H9 (cell line): ENCODE data around the gene STX3. TPM values are rescaled to one million over a fixed set of nuclear protein-coding genes. Genes with fewer than 3 reads are reported as not detected.

Experiments
- DNase-seq: peaks from one replicate; pipeline ENCODE4 v3.0.0-alpha.2; 2017
- H2AFZ ChIP-seq: one replicate; pipeline ENCODE4 v1.6.1; 2013; ENCODE audit warnings: mild to moderate bottlenecking, low read length, control low read depth, moderate library complexity
- H2AK5ac ChIP-seq: 2 replicates; pipeline ENCODE4 v1.6.1; 2013; ENCODE audit warnings: low read length, control low read depth, mixed read lengths; ENCODE audit not compliant: insufficient read length
- H2BK120ac ChIP-seq: one replicate; pipeline ENCODE4 v1.6.1; 2013; ENCODE audit warnings: low read depth, mild to moderate bottlenecking, low read length, control low read depth, inconsistent platforms; ENCODE audit not compliant: poor library complexity, severe bottlenecking
- H2BK12ac ChIP-seq: 2 replicates; pipeline ENCODE4 v1.6.1; 2013; ENCODE audit warnings: low read length, control low read depth, mixed read lengths, low read depth; ENCODE audit not compliant: insufficient read length
- H2BK15ac ChIP-seq: 2 replicates; pipeline ENCODE4 v1.6.1; 2013; ENCODE audit warnings: low read depth, low read length, control low read depth
- H2BK20ac ChIP-seq: one replicate; pipeline ENCODE4 v1.6.1; 2013; ENCODE audit warnings: low read depth, mild to moderate bottlenecking, low read length, control low read depth, inconsistent platforms; ENCODE audit not compliant: poor library complexity, severe bottlenecking
- H2BK5ac ChIP-seq: 2 replicates; pipeline ENCODE4 v1.6.1; 2013; ENCODE audit warnings: low read length, control low read depth, mixed read lengths; ENCODE audit not compliant: insufficient read length
- H3K14ac ChIP-seq: 2 replicates; pipeline ENCODE4 v1.6.1; 2013; ENCODE audit warnings: low read length, control low read depth; ENCODE audit not compliant: insufficient read depth
- H3K18ac ChIP-seq: 2 replicates; pipeline ENCODE4 v1.6.1; 2013; ENCODE audit warnings: low read depth, mild to moderate bottlenecking, mixed read lengths, low read length, control low read depth; ENCODE audit not compliant: insufficient read length
- H3K23ac ChIP-seq: 2 replicates; pipeline ENCODE4 v1.6.1; 2013; ENCODE audit warnings: low read length, control low read depth, mixed read lengths, low read depth; ENCODE audit not compliant: insufficient read length
- H3K23me2 ChIP-seq: 2 replicates; pipeline ENCODE4 v1.6.1; 2013; ENCODE audit warnings: low read depth, mild to moderate bottlenecking, mixed read lengths, low read length, control low read depth; ENCODE audit not compliant: insufficient read length, poor library complexity, severe bottlenecking
- H3K27ac ChIP-seq: 2 replicates; pipeline ENCODE4 v1.5.1; 2013; ENCODE audit warnings: low read length, control low read depth, mixed read lengths, low read depth; ENCODE audit not compliant: insufficient read length
- H3K27me3 ChIP-seq: 2 replicates; pipeline ENCODE4 v1.6.1; 2013; ENCODE audit warnings: low read length, control low read depth, inconsistent platforms; ENCODE audit not compliant: insufficient read depth
- H3K4ac ChIP-seq: 2 replicates; pipeline ENCODE4 v1.6.1; 2013; ENCODE audit warnings: low read depth, mild to moderate bottlenecking, control low read depth, inconsistent platforms, low read length, moderate library complexity
- H3K4me1 ChIP-seq: 2 replicates; pipeline ENCODE4 v1.6.1; 2013; ENCODE audit warnings: low read length, control low read depth, inconsistent platforms; ENCODE audit not compliant: insufficient read depth
- H3K4me2 ChIP-seq: 2 replicates; pipeline ENCODE4 v1.6.1; 2013; ENCODE audit warnings: low read length, control low read depth, mixed read lengths; ENCODE audit not compliant: insufficient read length, insufficient read depth
- H3K56ac ChIP-seq: 2 replicates; pipeline ENCODE4 v1.6.1; 2013; ENCODE audit warnings: low read depth, mild to moderate bottlenecking, mixed read lengths, low read length, control low read depth; ENCODE audit not compliant: insufficient read length
- H3K79me1 ChIP-seq: 2 replicates; pipeline ENCODE4 v1.6.1; 2013; ENCODE audit warnings: low read depth, mild to moderate bottlenecking, moderate library complexity, low read length, control low read depth, inconsistent platforms; ENCODE audit not compliant: insufficient read depth, poor library complexity, severe bottlenecking
- H3K79me2 ChIP-seq: 2 replicates; pipeline ENCODE4 v1.6.1; 2013; ENCODE audit warnings: low read length, control low read depth, inconsistent platforms; ENCODE audit not compliant: insufficient read depth
- H3K9ac ChIP-seq: 2 replicates; pipeline ENCODE4 v1.6.1; 2013; ENCODE audit warnings: low read length, control low read depth, mixed read lengths; ENCODE audit not compliant: insufficient read length; ENCODE audit errors: extremely low read depth
- H3K9me3 ChIP-seq: one replicate; pipeline ENCODE4 v1.6.1; 2013; ENCODE audit warnings: low read depth, low read length, inconsistent platforms; ENCODE audit not compliant: control insufficient read depth
- H3T11ph ChIP-seq: one replicate; pipeline ENCODE4 v1.6.1; 2013; ENCODE audit warnings: mild to moderate bottlenecking, low read length, control low read depth, inconsistent platforms
- H4K20me1 ChIP-seq: one replicate; pipeline ENCODE4 v1.6.1; 2013; ENCODE audit not compliant: control insufficient read depth, insufficient read length, insufficient read depth
- H4K5ac ChIP-seq: 2 replicates; pipeline ENCODE4 v1.6.1; 2013; ENCODE audit warnings: low read depth, mild to moderate bottlenecking, mixed read lengths, low read length, control low read depth; ENCODE audit not compliant: insufficient read length
- H4K8ac ChIP-seq: replicated peaks from 2 replicates; pipeline ENCODE4 v1.6.1; 2013; ENCODE audit warnings: low read length, control low read depth, mixed read lengths, low read depth; ENCODE audit not compliant: insufficient read length
- H4K91ac ChIP-seq: 2 replicates; pipeline ENCODE4 v1.6.1; 2013; ENCODE audit warnings: low read depth, mild to moderate bottlenecking, moderate library complexity, mixed read lengths, low read length, control low read depth; ENCODE audit not compliant: insufficient read length
- H3K27ac Mint-ChIP-seq, 3 experiments: 2 replicates in 2 of 3; 3 replicates in 1 of 3; pipeline ENCODE4 v1.8.0; 2020 to 2021; ENCODE audit warnings: mixed read lengths in 3 of 3, mild to moderate bottlenecking in 1 of 3, moderate library complexity in 1 of 3
- H3K27me3 Mint-ChIP-seq: 2 replicates; pipeline ENCODE4 v1.8.0; 2021; ENCODE audit warnings: low read depth, mild to moderate bottlenecking, moderate library complexity, mixed read lengths
- H3K36me3 Mint-ChIP-seq, 3 experiments: 2 replicates in 2 of 3; 3 replicates in 1 of 3; pipeline ENCODE4 v1.8.0; 2020 to 2021; ENCODE audit warnings: low read depth in 3 of 3, mixed read lengths in 3 of 3; ENCODE audit not compliant: insufficient read depth in 1 of 3
- H3K4me1 Mint-ChIP-seq, 2 experiments: 2 replicates each; pipeline ENCODE4 v1.8.0; 2020; ENCODE audit warnings: mixed read lengths in 2 of 2
- H3K4me3 Mint-ChIP-seq, 2 experiments: 2 replicates in 1 of 2; 3 replicates in 1 of 2; pipeline ENCODE4 v1.8.0; 2020 to 2021; ENCODE audit warnings: mild to moderate bottlenecking in 2 of 2, mixed read lengths in 2 of 2, moderate library complexity in 1 of 2
- H3K9me3 Mint-ChIP-seq, 2 experiments: 2 replicates in 1 of 2; 3 replicates in 1 of 2; pipeline ENCODE4 v1.8.0; 2020; ENCODE audit warnings: mild to moderate bottlenecking in 2 of 2, mixed read lengths in 2 of 2, moderate library complexity in 1 of 2
- CTCF ChIP-seq: fragments of 200-600 bp; sonication (generic); conservative IDR thresholded peaks from 3 replicates; pipeline ENCODE4 v1.8.0; 2021; ENCODE audit warnings: antibody characterized with exemption, mild to moderate bottlenecking
- WGBS: extraction: QIAGEN DNeasy Blood & Tissue Kit; methylation state at CpG from one replicate; pipeline ENCODE4 v1.1.7; 2013; ENCODE audit warnings: missing lambda C conversion rate, low lambda C conversion rate, mixed read lengths; ENCODE audit not compliant: insufficient read length; ENCODE audit errors: extremely low coverage; 5-methylcytosine and 5-hydroxymethylcytosine counted together
- total RNA-seq: library from RNA; stranded (reverse); gene quantifications from 2 replicates; pipeline ENCODE4 v1.2.1, GENCODE V29; 2021

STX3 gene
- total RNA-seq, 1 experiment from 2014 or later, result 41.0 TPM

GRCh38 chr11:59812220-59812619 lies 57.0 kb downstream of the STX3 start:
- Histone ChIP-seq H2BK20ac (no peak overlapping the region), H3K56ac (no peak overlapping the region), H4K91ac (no peak overlapping the region), H3K4me2 (no peak overlapping the region), H2BK12ac (no peak overlapping the region), H4K20me1 (no peaks in the 10 kb centered on the region), H3K23me2 (peaks cover 4% of the 10 kb centered on the region), H3K18ac (no peak overlapping the region), H3K9me3 (no peaks in the 10 kb centered on the region), H3K27ac (no peak overlapping the region), H3K79me2 (no peaks in the 10 kb centered on the region), H2BK15ac (no peak overlapping the region), H3K9ac (no peak overlapping the region), H2AFZ (no peak overlapping the region), H4K5ac (no peak overlapping the region), H3K4me1 (peaks cover 4% of the 10 kb centered on the region; the same call in 1 of the 2 replicates), H3K4ac (no peak overlapping the region), H3K79me1 (no peaks in the 10 kb centered on the region), H3K14ac (no peak overlapping the region), H3K27me3 (no peaks in the 10 kb centered on the region), H3T11ph (no peak overlapping the region), H2BK120ac (no peak overlapping the region), H2AK5ac (no peak overlapping the region), H4K8ac (no peak overlapping the region), H3K23ac (no peak overlapping the region), H2BK5ac (no peak overlapping the region)
- Mint-ChIP-seq H3K27me3 (no peaks in the 10 kb centered on the region), H3K4me3 (no peak overlapping the region), H3K4me1 (peaks cover 52% of the 10 kb centered on the region in 2 experiments), H3K27ac (no peak overlapping the region), H3K9me3 (no peaks in the 10 kb centered on the region), H3K36me3 (peaks cover 6 to 14% (median 13%) of the 10 kb centered on the region in 3 experiments; a peak in 6 of 7 replicates)
- no peak for DNase-seq
- WGBS, result no CpG with 5 or more reads among the region's 2 CpGs
- no peak for TF ChIP-seq CTCF
